ENCODE data around the gene ZDHHC19.

- no peak for TF ChIP-seq POLR2A (IDR thresholded peaks at IDR 0.05)
- no peak for TF ChIP-seq CTCF (IDR thresholded peaks at IDR 0.05)
These were observed 3.9 kb downstream of the ZDHHC19 start for GRCh38 chr3:196207159-196207832.

All from thyroid gland (tissue), 4 donors.